GM23248 (cell line): ENCODE results near the gene ANKLE2.

Experiments
- EZH2 ChIP-seq: fragments of 200-600 bp; sonication (generic); IDR thresholded peaks from 2 replicates; pipeline ENCODE4 v1.6.1; 2018; ENCODE audit warnings: antibody characterized with exemption, mild to moderate bottlenecking; ENCODE audit not compliant: insufficient read depth, poor library complexity, severe bottlenecking
- EZH2phosphoT487 ChIP-seq: fragments of 200-600 bp; sonication (generic); IDR thresholded peaks from 2 replicates; pipeline ENCODE4 v1.6.1; 2018; ENCODE audit warnings: antibody characterized with exemption, moderate library complexity, mild to moderate bottlenecking, low read depth; ENCODE audit not compliant: insufficient read depth

DNA sequence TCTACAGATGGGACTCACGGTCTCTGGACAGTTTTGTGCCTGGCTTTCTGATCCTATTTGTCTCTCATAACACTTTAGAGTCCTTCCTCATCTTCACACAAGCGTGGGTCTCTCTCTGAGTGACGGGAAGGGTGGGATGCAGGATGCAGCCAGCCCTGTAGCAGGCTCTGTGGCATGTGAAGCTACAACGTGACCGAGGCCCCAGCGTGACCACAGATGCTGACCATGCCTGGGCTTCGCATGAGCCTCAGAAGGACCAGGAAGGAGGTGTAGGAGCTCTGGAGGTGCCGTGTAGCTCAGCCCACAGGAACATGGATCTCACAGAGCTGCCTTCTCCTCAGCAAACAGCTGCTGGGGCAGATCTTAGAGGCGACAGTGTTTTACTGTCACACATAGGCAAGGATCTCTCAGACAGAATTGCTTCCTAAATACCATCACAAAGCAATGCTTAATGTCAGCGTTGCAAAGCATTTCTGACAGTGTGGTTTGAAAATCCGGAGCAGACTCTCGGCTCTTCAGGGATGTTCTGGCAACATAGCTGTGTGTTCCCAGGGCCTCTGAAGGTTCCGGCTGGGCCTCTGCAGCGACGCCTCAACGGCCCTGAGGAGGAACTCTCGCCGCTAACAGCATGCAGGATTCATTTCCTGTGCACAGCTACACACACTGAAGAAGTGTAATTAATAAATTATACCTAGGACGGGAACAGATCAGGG, 21.9 kb downstream of the ANKLE2 start:
- TF ChIP-seq EZH2 (no peak), EZH2phosphoT487 (no peak)
